GM12878 (cell line): Measurements from ENCODE around the gene DSEL.

Source experiments
- EED ChIP-seq: sonication (generic); IDR thresholded peaks from 2 replicates; pipeline ENCODE4 v1.6.1; 2016; ENCODE audit warnings: antibody characterized with exemption, low read depth
- JUNB ChIP-seq: IDR thresholded peaks from 2 replicates; pipeline ENCODE4 v1.6.1; 2016; ENCODE audit warnings: antibody characterized with exemption, mild to moderate bottlenecking
- JUND ChIP-seq: IDR thresholded peaks from 2 replicates; pipeline ENCODE4 v1.6.1; 2012; ENCODE audit warnings: low read depth, mild to moderate bottlenecking, low read length, improper control_type of control experiment, moderate library complexity
- NFIC ChIP-seq: IDR thresholded peaks from 2 replicates; pipeline ENCODE4 v1.6.1; 2012; ENCODE audit warnings: low read depth, mild to moderate bottlenecking, inconsistent platforms, low read length, moderate library complexity
- NR2C2 ChIP-seq: IDR thresholded peaks from 2 replicates; pipeline ENCODE4 v1.6.1; 2011; ENCODE audit warnings: borderline replicate concordance, low read depth; ENCODE audit not compliant: control insufficient read depth, insufficient read length
- PML ChIP-seq: IDR thresholded peaks from 2 replicates; pipeline ENCODE4 v1.6.1; 2012; ENCODE audit warnings: low read length, inconsistent platforms
- POLR2AphosphoS5 ChIP-seq: IDR thresholded peaks from 2 replicates; pipeline ENCODE4 v1.6.1; 2011; ENCODE audit warnings: mild to moderate bottlenecking, low read length, inconsistent platforms
- RFX5 ChIP-seq: IDR thresholded peaks from 2 replicates; pipeline ENCODE4 v1.6.1; 2011; ENCODE audit warnings: low read depth, low read length, improper control_type of control experiment
- SP1 ChIP-seq: IDR thresholded peaks from one replicate; pipeline ENCODE4 v1.6.1; 2011; ENCODE audit warnings: low read depth, low read length
- SPI1 ChIP-seq: IDR thresholded peaks from 2 replicates; pipeline ENCODE4 v1.6.1; 2011; ENCODE audit warnings: low read depth, mild to moderate bottlenecking, low read length, moderate library complexity, borderline replicate concordance; ENCODE audit not compliant: insufficient read depth
- ZZZ3 ChIP-seq: IDR thresholded peaks from 2 replicates; pipeline ENCODE4 v1.6.1; 2011; ENCODE audit warnings: low read depth; ENCODE audit not compliant: control insufficient read depth, insufficient read length
- TF ChIP-seq, protein P1 (sequence below): fragments of 150-350 bp; IDR thresholded peaks from 2 replicates; pipeline ENCODE4 v1.6.1; 2016; ENCODE audit warnings: low read depth, low read length
- TF ChIP-seq, protein P2 (sequence below), 3 experiments: IDR thresholded peaks in 2 of 3; conservative IDR thresholded peaks in 1 of 3; 2 replicates each; pipeline ENCODE4 v1.5.1; 2011; ENCODE audit warnings: low read depth in 3 of 3, low read length in 3 of 3, mild to moderate bottlenecking in 3 of 3, control low read depth in 2 of 3, moderate library complexity in 2 of 3, inconsistent platforms in 1 of 3, mixed read lengths in 1 of 3; ENCODE audit not compliant: control insufficient read depth in 2 of 3, insufficient read depth in 1 of 3; ENCODE audit errors: extremely low read depth in 1 of 3
- TF ChIP-seq, protein P3 (sequence below): fragments of 450-650 bp; IDR thresholded peaks from 2 replicates; pipeline ENCODE4 v1.6.1; 2017; ENCODE audit warnings: mild to moderate bottlenecking, moderate library complexity

DNA sequence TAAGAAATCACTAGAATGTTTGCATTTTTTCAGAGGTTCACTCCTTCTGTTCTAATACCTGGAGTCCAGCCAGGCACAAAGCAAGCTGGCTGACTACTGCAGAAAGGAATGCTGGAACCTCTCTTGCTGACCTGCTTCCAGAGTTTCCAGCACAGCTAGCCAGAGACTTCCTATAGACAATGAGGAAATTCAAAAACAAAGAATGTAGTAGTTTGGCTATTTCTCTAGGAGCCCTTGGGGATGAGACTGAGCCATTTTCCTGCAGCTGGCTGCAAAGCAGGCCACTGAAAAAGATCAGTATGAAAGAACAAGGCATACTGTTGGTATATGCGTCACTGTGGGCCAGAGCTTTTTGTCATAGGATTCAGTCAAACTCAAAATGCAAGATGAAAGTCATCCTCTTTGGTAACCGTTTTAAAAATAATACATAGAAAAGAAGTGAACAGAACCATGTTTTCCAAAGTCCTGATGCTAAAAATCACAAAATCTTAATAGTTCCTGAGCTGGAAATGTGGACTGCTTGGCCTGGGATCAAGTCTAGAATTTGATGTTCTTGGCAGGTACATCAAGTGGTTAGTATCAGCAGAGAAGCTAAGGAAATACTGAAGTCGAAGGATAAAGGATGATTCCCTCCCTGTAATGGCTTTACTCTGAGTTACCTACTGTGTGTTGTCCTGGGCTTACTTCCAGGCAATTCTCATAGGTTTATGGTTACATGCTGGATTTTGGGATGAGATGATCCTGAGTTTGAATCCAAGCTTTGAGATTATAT, 9.0 kb upstream of the DSEL start:
- TF ChIP-seq JUNB (no peak), ZZZ3 (no peak), NR2C2 (no peak), RFX5 (no peak), JUND (no peak), PML (no peak), SP1 (no peak), POLR2AphosphoS5 (no peak), SPI1 (no peak), NFIC (no peak), EED (no peak)
- TF ChIP-seq, protein P1, sequence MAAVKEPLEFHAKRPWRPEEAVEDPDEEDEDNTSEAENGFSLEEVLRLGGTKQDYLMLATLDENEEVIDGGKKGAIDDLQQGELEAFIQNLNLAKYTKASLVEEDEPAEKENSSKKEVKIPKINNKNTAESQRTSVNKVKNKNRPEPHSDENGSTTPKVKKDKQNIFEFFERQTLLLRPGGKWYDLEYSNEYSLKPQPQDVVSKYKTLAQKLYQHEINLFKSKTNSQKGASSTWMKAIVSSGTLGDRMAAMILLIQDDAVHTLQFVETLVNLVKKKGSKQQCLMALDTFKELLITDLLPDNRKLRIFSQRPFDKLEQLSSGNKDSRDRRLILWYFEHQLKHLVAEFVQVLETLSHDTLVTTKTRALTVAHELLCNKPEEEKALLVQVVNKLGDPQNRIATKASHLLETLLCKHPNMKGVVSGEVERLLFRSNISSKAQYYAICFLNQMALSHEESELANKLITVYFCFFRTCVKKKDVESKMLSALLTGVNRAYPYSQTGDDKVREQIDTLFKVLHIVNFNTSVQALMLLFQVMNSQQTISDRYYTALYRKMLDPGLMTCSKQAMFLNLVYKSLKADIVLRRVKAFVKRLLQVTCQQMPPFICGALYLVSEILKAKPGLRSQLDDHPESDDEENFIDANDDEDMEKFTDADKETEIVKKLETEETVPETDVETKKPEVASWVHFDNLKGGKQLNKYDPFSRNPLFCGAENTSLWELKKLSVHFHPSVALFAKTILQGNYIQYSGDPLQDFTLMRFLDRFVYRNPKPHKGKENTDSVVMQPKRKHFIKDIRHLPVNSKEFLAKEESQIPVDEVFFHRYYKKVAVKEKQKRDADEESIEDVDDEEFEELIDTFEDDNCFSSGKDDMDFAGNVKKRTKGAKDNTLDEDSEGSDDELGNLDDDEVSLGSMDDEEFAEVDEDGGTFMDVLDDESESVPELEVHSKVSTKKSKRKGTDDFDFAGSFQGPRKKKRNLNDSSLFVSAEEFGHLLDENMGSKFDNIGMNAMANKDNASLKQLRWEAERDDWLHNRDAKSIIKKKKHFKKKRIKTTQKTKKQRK, result no peak
- TF ChIP-seq, protein P2, sequence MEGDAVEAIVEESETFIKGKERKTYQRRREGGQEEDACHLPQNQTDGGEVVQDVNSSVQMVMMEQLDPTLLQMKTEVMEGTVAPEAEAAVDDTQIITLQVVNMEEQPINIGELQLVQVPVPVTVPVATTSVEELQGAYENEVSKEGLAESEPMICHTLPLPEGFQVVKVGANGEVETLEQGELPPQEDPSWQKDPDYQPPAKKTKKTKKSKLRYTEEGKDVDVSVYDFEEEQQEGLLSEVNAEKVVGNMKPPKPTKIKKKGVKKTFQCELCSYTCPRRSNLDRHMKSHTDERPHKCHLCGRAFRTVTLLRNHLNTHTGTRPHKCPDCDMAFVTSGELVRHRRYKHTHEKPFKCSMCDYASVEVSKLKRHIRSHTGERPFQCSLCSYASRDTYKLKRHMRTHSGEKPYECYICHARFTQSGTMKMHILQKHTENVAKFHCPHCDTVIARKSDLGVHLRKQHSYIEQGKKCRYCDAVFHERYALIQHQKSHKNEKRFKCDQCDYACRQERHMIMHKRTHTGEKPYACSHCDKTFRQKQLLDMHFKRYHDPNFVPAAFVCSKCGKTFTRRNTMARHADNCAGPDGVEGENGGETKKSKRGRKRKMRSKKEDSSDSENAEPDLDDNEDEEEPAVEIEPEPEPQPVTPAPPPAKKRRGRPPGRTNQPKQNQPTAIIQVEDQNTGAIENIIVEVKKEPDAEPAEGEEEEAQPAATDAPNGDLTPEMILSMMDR (IDR thresholded peaks at IDR 0.05 in 2 of 3, conservative IDR thresholded peaks at IDR 0.05 in 1 of 3; ENCODE audit: control insufficient read depth in 2 of 3, extremely low read depth in 1 of 3, insufficient read depth in 1 of 3, low read depth in 3 of 3, low read length in 3 of 3), result no peak
- TF ChIP-seq, protein P3, sequence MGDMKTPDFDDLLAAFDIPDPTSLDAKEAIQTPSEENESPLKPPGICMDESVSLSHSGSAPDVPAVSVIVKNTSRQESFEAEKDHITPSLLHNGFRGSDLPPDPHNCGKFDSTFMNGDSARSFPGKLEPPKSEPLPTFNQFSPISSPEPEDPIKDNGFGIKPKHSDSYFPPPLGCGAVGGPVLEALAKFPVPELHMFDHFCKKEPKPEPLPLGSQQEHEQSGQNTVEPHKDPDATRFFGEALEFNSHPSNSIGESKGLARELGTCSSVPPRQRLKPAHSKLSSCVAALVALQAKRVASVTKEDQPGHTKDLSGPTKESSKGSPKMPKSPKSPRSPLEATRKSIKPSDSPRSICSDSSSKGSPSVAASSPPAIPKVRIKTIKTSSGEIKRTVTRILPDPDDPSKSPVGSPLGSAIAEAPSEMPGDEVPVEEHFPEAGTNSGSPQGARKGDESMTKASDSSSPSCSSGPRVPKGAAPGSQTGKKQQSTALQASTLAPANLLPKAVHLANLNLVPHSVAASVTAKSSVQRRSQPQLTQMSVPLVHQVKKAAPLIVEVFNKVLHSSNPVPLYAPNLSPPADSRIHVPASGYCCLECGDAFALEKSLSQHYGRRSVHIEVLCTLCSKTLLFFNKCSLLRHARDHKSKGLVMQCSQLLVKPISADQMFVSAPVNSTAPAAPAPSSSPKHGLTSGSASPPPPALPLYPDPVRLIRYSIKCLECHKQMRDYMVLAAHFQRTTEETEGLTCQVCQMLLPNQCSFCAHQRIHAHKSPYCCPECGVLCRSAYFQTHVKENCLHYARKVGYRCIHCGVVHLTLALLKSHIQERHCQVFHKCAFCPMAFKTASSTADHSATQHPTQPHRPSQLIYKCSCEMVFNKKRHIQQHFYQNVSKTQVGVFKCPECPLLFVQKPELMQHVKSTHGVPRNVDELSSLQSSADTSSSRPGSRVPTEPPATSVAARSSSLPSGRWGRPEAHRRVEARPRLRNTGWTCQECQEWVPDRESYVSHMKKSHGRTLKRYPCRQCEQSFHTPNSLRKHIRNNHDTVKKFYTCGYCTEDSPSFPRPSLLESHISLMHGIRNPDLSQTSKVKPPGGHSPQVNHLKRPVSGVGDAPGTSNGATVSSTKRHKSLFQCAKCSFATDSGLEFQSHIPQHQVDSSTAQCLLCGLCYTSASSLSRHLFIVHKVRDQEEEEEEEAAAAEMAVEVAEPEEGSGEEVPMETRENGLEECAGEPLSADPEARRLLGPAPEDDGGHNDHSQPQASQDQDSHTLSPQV, result no peak
